ENCODE data around the gene WNK1.

WNK1 gene

GRCh38 chr12:916712-917445 is 164.5 kb downstream of the WNK1 start:
- CTCF ChIA-PET, result no interaction called here
- H3K4me3 ChIP-seq (ENCODE audit: low read depth, low read length), result no peak overlapping the region
- TF ChIP-seq, protein P1, sequence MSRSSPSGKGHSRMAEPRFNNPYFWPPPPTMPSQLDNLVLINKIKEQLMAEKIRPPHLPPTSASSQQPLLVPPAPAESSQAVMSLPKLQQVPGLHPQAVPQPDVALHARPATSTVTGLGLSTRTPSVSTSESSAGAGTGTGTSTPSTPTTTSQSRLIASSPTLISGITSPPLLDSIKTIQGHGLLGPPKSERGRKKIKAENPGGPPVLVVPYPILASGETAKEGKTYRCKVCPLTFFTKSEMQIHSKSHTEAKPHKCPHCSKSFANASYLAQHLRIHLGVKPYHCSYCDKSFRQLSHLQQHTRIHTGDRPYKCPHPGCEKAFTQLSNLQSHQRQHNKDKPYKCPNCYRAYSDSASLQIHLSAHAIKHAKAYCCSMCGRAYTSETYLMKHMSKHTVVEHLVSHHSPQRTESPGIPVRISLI (tag by site-specific recombination; IDR thresholded peaks at IDR 0.05), result no peak
- TF ChIP-seq ZNF76 (tag by site-specific recombination; IDR thresholded peaks at IDR 0.05; ENCODE audit: borderline replicate concordance, low read depth) (no peak), ZNF132 (tag by site-specific recombination; IDR thresholded peaks at IDR 0.05; ENCODE audit: borderline replicate concordance) (no peak), ZNF341 (tag by site-specific recombination; IDR thresholded peaks at IDR 0.05; ENCODE audit: low read depth) (no peak), ZIC2 (tag by site-specific recombination; IDR thresholded peaks at IDR 0.05) (no peak), ZNF660 (tag by site-specific recombination; IDR thresholded peaks at IDR 0.05) (no peak), ZNF658 (tag by site-specific recombination; IDR thresholded peaks at IDR 0.05) (no peak), ZNF768 (tag by site-specific recombination; IDR thresholded peaks at IDR 0.05) (no peak), ZNF560 (tag by site-specific recombination; IDR thresholded peaks at IDR 0.05; ENCODE audit: borderline replicate concordance) (no peak), ZNF239 (tag by site-specific recombination; IDR thresholded peaks at IDR 0.05) (no peak), REPIN1 (tag by site-specific recombination; IDR thresholded peaks at IDR 0.05; ENCODE audit: low read depth) (no peak), ZNF184 (tag by site-specific recombination; IDR thresholded peaks at IDR 0.05) (no peak), IKZF3 (tag by site-specific recombination; IDR thresholded peaks at IDR 0.05) (no peak), ZNF157 (tag by site-specific recombination; IDR thresholded peaks at IDR 0.05) (no peak), ZNF426 (tag by site-specific recombination; IDR thresholded peaks at IDR 0.05) (no peak), ZNF112 (tag by site-specific recombination; IDR thresholded peaks at IDR 0.05) (no peak), ZNF416 (tag by site-specific recombination; IDR thresholded peaks at IDR 0.05) (no peak), ZNF274 (IDR thresholded peaks at IDR 0.05; ENCODE audit: low read length) (no peak), ZNF274 (tag by site-specific recombination; IDR thresholded peaks at IDR 0.05; ENCODE audit: borderline replicate concordance) (no peak)
- TF ChIP-seq, protein P2, sequence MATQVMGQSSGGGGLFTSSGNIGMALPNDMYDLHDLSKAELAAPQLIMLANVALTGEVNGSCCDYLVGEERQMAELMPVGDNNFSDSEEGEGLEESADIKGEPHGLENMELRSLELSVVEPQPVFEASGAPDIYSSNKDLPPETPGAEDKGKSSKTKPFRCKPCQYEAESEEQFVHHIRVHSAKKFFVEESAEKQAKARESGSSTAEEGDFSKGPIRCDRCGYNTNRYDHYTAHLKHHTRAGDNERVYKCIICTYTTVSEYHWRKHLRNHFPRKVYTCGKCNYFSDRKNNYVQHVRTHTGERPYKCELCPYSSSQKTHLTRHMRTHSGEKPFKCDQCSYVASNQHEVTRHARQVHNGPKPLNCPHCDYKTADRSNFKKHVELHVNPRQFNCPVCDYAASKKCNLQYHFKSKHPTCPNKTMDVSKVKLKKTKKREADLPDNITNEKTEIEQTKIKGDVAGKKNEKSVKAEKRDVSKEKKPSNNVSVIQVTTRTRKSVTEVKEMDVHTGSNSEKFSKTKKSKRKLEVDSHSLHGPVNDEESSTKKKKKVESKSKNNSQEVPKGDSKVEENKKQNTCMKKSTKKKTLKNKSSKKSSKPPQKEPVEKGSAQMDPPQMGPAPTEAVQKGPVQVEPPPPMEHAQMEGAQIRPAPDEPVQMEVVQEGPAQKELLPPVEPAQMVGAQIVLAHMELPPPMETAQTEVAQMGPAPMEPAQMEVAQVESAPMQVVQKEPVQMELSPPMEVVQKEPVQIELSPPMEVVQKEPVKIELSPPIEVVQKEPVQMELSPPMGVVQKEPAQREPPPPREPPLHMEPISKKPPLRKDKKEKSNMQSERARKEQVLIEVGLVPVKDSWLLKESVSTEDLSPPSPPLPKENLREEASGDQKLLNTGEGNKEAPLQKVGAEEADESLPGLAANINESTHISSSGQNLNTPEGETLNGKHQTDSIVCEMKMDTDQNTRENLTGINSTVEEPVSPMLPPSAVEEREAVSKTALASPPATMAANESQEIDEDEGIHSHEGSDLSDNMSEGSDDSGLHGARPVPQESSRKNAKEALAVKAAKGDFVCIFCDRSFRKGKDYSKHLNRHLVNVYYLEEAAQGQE (tag by site-specific recombination; IDR thresholded peaks at IDR 0.05), result no peak

DNA sequence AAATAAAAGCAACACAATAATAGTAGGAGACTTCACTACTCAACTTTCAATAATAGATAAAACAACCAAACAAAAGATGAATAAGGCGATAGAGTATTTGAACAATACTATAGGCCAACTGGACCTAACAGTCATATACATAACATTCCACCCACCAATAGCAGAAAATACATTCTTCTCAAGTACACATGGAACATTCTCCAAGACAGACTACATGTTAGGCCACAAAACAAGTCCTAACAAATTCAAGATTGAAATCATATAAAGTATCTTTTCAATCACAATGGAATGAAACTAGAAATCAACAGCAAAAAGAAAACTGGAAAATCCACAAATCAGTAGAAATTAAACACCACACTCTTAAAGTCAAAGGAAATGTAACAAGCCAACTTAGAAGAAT is 168.3 kb downstream of the WNK1 start:
- ChIA-PET CTCF (no interaction called here), POLR2A (no interaction called here)
- H3K27ac ChIP-seq (ENCODE audit: extremely low read depth, low read depth, low read length), result no peak overlapping the region
- no peaks in the 10 kb centered on the region for H3K4me1 ChIP-seq (ENCODE audit: control insufficient read depth, insufficient read depth, low read length)
- H3K36me3 ChIP-seq (ENCODE audit: control insufficient read depth in 2 of 2, insufficient read depth in 1 of 2, low read length in 2 of 2), result peaks cover 46 to 58% of the 10 kb centered on the region in 2 experiments
- H3K4me3 ChIP-seq (ENCODE audit: low read depth, low read length), result no peak overlapping the region
- no peaks in the 10 kb centered on the region for H3K9me3 ChIP-seq (ENCODE audit: control insufficient read depth, insufficient read depth, low read depth, low read length)
- TF ChIP-seq, protein P3, sequence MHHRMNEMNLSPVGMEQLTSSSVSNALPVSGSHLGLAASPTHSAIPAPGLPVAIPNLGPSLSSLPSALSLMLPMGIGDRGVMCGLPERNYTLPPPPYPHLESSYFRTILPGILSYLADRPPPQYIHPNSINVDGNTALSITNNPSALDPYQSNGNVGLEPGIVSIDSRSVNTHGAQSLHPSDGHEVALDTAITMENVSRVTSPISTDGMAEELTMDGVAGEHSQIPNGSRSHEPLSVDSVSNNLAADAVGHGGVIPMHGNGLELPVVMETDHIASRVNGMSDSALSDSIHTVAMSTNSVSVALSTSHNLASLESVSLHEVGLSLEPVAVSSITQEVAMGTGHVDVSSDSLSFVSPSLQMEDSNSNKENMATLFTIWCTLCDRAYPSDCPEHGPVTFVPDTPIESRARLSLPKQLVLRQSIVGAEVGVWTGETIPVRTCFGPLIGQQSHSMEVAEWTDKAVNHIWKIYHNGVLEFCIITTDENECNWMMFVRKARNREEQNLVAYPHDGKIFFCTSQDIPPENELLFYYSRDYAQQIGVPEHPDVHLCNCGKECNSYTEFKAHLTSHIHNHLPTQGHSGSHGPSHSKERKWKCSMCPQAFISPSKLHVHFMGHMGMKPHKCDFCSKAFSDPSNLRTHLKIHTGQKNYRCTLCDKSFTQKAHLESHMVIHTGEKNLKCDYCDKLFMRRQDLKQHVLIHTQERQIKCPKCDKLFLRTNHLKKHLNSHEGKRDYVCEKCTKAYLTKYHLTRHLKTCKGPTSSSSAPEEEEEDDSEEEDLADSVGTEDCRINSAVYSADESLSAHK (tag by site-specific recombination; IDR thresholded peaks at IDR 0.05), result no peak
- TF ChIP-seq, protein P4, sequence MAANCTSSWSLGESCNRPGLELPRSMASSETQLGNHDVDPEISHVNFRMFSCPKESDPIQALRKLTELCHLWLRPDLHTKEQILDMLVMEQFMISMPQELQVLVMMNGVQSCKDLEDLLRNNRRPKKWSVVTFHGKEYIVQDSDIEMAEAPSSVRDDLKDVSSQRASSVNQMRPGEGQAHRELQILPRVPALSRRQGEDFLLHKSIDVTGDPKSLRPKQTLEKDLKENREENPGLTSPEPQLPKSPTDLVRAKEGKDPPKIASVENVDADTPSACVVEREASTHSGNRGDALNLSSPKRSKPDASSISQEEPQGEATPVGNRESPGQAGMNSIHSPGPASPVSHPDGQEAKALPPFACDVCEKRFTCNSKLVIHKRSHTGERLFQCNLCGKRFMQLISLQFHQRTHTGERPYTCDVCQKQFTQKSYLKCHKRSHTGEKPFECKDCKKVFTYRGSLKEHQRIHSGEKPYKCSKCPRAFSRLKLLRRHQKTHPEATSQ (tag by site-specific recombination; IDR thresholded peaks at IDR 0.05), result no peak
- no peak for TF ChIP-seq ZNF48 (tag by site-specific recombination; IDR thresholded peaks at IDR 0.05)
- no peak for TF ChIP-seq ZNF639 (tag by site-specific recombination; IDR thresholded peaks at IDR 0.05)
- TF ChIP-seq ZNF624 (tag by site-specific recombination; IDR thresholded peaks at IDR 0.05), result no peak
- TF ChIP-seq ZFHX2 (tag by site-specific recombination; conservative IDR thresholded peaks at IDR 0.05), result no peak
- no peak for TF ChIP-seq YY2 (tag by site-specific recombination; IDR thresholded peaks at IDR 0.05)

More at GRCh38 chr12:916712-917445, 164.5 kb downstream of the WNK1 start:
- no peak overlapping the region for H3K27ac ChIP-seq (ENCODE audit: extremely low read depth, low read depth, low read length)
- no peaks in the 10 kb centered on the region for H3K4me1 ChIP-seq (ENCODE audit: control insufficient read depth, insufficient read depth, low read length)
- POLR2A ChIA-PET, result interaction anchor here (0.7 to 0.9 kb wide), 2 partner anchors 33 to 54 kb away, joined by 3 to 4 read pairs; partner anchors contain the start of gene RAD52
- peaks cover 49 to 78% of the 10 kb centered on the region in 2 experiments for H3K36me3 ChIP-seq (ENCODE audit: control insufficient read depth in 2 of 2, insufficient read depth in 1 of 2, low read length in 2 of 2)
- H3K9me3 ChIP-seq (ENCODE audit: control insufficient read depth, insufficient read depth, low read depth, low read length), result no peaks in the 10 kb centered on the region

Data from HEK293 (cell line).